ENCODE results near the gene NUDT16L1.

GRCh38 chr16:4709481-4709880, 16.1 kb downstream of the NUDT16L1 start:
- TF ChIP-seq POLR2AphosphoS5 (IDR thresholded peaks at IDR 0.05) (no peak), CTCF (IDR thresholded peaks at IDR 0.05) (no peak), POLR2A (IDR thresholded peaks at IDR 0.05) (no peak)

Data from breast epithelium (tissue), 3 donors.